ENCODE results near the gene AHCYL1.
A peak's percentile ranks its signal among the peaks of the same experiment; 100 is the strongest.

The AHCYL1 gene

DNA sequence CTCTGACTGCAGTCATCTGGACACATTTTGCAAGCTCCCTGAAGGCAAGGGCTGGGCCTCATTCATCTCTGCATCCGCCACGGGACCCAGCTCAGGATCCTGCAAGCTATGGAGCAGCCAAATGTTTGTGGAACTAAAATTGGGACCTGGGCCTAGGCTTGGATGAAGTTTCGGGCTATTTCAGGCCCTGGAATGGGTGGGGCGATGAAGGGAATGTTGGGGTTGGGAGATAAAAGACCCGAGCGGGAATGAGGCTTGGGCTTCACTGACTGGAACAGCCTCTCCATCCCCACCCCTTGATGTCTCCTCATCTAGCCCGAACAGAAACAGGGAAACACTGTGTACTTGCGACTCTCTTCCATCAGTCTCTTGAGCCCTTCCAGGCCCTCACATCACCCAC lies 7.3 kb upstream of the AHCYL1 start:
- DNase-seq: no peak

GRCh38 chr1:109977657-109978378 lies 6.7 kb upstream of the AHCYL1 start:
- DNase-seq: no peak

DNA sequence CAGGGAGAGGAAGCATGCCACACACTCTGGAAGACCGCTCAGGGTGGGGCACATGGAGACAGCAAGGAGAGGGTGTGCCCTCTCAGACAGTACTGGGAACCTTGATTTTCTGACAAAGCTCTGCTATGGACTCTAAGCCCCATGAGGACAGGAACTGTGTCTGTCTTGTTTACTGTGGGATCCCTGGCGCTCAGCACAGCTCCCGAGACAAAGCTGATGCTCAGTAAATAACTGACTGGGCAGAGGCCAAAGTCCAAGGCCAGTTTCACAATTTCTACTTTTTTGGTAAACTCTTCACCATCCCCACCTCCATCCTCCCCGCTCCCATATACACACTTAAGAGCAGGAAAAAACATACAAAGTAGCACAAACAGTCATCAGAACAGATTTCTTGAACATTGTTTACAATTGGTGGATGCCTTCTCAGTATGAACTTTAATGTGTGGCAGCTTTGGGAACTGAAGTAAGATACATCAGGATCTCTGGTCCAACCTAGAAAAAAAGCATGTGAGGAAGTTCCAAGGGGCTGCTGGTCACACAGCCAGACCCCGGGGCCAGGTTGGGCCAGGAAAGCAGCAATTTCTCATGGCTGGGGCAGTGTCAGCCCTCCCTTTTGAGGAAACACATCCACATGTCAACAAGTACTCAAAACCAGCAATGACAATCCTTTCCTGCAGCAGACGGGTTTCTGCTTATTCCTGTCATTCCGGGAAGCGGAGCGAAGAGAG lies 5.6 kb upstream of the AHCYL1 start:
- DNase-seq: no peak

DNA sequence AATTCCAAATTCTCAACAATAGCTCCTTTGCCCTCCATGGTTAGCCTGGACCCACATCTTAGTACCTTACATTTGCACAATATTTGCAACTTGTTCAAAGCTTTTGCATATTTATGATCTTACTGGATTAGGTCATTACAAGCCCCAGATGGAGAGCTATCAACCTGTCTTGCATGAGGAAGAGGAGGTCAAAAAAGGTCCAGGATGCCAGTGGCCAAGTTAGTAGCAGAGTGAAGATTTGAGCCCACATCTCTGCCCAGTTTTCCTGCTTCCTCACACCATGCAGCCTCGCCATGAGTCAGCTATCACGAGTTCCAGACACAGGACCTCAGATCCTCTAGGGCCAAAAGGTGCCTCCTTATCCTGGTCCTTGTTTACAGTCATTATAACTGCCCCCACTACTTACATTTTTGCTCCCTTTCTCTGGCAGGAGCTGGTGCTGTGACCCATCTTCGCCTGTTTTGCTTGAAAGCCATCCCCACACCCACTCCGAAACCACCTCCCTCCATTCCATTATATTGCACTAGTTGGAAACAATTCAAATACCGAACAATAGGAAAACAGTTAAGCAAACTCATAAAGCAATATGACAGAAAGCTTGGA lies 5.0 kb upstream of the AHCYL1 start:
- DNase-seq: no peak

- DNase-seq: peak; percentile 11
Measured at GRCh38 chr1:109980324-109981003, 4.1 kb upstream of the AHCYL1 start.

GRCh38 chr1:109981004-109981335 lies 3.6 kb upstream of the AHCYL1 start:
- DNase-seq: no peak

DNA sequence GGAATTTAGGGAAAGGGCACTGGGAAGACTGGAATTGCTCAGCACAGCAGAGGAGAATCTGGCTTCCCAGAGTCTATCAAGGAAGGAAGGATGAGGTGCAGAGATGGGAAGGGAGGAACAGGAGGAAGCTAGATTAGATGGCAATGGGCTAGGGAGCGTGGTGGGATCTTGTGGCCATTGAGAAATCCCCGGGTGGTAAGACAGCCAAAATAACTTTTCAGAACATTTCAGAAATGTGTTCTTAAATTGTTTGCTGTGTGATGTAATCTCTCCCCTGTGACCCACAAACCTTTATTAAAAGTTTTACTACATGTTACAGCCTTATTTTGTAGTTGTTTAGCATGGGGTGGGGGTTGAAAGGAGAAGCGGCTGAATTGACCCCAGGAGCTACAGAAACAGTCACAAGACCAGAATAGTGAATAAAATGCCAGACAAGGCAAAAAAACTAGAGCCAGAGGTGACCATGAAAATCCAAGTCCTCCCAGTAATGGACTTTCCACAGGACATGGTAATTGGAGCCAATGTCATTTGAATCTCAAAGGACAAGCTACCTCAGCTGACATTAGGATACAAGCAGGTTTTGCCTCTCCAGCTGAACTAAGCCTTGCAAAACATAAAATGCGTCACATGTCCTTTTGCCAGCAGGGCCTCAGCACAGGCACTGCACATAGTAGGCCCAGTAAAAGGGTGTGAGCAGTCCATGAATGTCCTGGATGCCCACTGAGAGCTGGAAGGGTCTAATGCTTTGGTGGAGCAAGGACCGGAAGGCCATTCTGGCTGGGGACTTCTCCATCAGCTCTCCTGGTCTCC lies 980 bp upstream of the AHCYL1 start:
- DNase-seq: no peak

GRCh38 chr1:109984190-109984455 lies 442 bp upstream of the AHCYL1 start:
- no peak for DNase-seq

DNA sequence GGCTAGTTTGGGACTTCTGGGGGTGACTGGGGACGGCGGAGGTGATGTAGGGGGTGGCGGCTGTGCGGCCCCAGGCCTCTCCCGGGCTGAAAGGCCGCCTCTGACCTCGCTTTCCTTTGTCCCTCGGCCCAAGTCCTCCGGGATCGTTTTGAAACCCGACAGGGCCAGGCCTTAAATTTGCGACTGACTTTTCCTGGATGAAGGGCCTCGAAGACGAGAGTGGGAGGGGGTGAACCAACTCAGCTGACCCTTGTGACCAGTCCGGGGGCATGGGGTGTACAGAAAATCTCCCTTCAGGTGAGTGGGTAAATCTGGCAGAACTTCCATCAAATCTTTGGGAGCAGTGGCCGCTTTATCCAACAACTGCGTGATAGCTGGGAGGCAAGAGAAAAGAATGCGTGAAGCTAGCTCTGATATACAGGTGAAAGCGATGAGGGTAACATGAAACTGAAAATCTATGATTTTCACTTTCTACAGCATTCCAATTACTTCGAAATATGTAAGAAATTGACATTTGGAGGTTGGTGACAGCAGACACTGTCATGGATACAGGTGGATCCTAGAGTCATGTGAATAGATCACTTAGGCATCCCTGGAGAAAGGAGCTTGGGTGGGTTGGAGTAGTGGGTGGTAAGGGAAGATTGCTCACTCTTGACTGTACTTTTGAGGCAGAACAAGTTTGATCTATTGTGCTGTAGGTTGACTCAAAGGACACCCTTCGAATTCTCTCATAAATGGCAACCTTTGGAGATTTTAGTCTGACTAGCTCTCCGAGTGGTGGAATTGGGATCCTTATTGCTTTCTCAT lies 885 bp downstream of the AHCYL1 start:
- peak; percentile 50 for DNase-seq

DNA sequence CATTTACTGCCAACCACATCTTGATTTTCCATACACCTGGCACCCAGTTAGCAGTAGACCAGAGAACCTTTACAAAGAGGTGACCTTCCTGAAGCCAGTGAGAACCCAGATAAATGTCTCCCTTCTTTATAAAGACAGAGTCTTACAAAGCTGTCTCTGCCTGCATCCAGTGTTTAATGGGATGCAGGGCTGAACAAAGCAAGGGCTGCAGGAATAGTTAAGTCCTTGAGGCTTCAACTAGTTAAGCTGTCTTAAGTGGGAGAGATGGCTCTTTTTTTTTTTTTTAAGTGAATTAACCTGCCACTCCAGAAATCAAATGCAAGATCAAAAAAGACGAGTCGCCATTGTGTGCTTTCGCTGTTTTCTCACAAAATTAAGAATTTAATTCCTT lies 1.5 kb downstream of the AHCYL1 start:
- peak; percentile 64 for DNase-seq

GRCh38 chr1:109988349-109988914 lies 3.9 kb downstream of the AHCYL1 start:
- DNase-seq: no peak

- no peak for DNase-seq
Measured at GRCh38 chr1:109989506-109990301, 5.1 kb downstream of the AHCYL1 start.

GRCh38 chr1:109990302-109990653 lies 5.7 kb downstream of the AHCYL1 start:
- DNase-seq: no peak

- peak; percentile 31 for DNase-seq
Measured at GRCh38 chr1:109991400-109991925, 6.9 kb downstream of the AHCYL1 start.

- DNase-seq: no peak
Measured at GRCh38 chr1:109993885-109994284, 9.3 kb downstream of the AHCYL1 start.

DNA sequence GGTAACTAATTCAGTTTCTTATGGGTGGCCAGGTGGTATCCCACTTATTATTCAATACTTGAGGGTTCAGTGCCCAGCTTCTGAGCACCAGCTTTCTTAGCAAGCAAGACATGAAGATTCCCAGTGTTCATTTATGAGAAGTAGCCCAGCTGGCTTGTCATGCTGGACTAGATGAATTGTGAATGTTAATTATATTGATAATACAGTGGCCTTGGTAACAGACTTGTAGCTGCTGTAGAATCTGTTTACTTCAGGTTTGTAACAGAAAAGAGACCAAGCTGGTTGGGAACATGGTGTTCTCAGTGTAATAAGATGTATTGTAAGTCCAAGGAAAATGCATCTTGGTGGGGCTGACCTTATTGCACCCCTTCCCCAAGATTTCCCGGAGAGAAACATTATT lies 10.1 kb downstream of the AHCYL1 start:
- no peak for DNase-seq

DNA sequence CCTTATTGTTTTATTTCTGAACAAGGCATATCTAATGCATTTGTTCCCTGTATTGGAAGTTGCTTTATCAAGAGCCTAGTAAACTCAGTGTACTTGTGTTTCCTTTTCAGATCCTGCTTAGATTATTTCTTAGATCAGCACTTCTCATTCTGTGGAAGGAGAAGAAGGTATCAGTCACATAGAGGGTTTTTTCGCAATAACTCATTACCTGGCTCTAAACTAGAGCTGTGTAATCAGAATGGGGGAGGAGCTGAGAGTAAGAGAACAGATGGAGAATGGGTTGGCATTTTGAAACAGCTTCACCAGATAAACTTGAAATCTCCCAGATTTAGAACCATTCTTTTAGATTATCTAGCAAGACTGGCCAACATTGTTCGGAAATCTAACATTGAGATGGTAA lies 11.0 kb downstream of the AHCYL1 start:
- DNase-seq: no peak

DNA sequence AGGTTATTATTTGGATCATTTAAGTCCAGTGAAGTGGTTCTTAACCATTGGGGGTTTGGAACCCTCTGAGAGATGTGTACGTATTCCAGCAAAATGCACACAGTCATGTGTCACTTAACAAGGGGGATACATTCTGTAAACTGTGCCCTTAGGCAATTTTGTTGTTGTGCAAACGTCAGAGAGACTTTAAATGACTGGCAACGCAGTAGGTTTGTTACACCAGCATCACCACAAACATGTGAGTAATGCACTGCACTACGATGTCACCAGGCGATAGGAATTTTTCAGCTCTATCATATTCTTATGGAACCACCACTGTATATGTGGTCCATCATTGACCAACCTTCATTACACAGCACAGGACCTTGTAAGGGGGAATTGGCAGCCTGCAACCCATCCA lies 11.9 kb downstream of the AHCYL1 start:
- no peak for DNase-seq

GRCh38 chr1:109997204-109997866 lies 12.8 kb downstream of the AHCYL1 start:
- DNase-seq: no peak

DNA sequence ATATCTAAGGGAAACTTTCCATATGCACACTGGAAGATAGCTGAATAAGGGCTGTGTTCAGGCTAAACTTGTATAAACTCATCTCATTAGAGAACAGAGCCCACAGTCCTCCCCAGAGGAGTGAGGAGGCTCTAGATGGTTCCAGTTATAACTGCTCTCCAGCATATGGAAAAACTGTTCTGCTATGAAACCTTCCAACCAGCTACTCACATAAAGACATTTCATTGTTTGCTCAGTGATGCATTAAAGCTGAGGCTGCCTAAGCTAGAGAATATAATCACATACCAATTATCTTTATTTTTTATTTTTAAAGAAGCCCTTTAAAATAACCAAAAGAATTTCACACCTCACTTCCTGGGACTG lies 13.3 kb downstream of the AHCYL1 start:
- no peak for DNase-seq
